Large intestine (tissue), 12 donors: ENCODE results near the gene NR0B1. TPM values are rescaled to one million over a fixed set of nuclear protein-coding genes. Genes with fewer than 3 reads are reported as not detected.
A peak's percentile ranks its signal among the peaks of the same experiment; 100 is the strongest.

Source experiments
- DNase-seq, 2 donors: peaks; one replicate each; pipeline versions ENCODE4 v3.0.0 to v3.0.0-alpha.2; 2013
- H3K27ac ChIP-seq: one replicate; pipeline ENCODE4 v1.5.1; 2013; ENCODE audit warnings: low read length
- H3K27me3 ChIP-seq: 2 replicates; pipeline ENCODE4 v1.6.1; 2013; ENCODE audit warnings: low read length; ENCODE audit not compliant: control insufficient read depth, insufficient read depth
- H3K36me3 ChIP-seq: 2 replicates; pipeline ENCODE4 v1.6.1; 2013; ENCODE audit warnings: low read length; ENCODE audit not compliant: control insufficient read depth, insufficient read depth
- H3K4me1 ChIP-seq: one replicate; pipeline ENCODE4 v1.6.1; 2013; ENCODE audit warnings: low read length; ENCODE audit not compliant: control insufficient read depth, insufficient read depth
- H3K4me3 ChIP-seq: one replicate; pipeline ENCODE4 v1.5.1; 2013; ENCODE audit warnings: low read length
- H3K9me3 ChIP-seq: one replicate; pipeline ENCODE4 v1.6.1; 2013; ENCODE audit warnings: mild to moderate bottlenecking, low read depth, low read length, moderate library complexity; ENCODE audit not compliant: control insufficient read depth
- WGBS: methylation state at CpG from one replicate; pipeline ENCODE4 v1.1.5; 2013; ENCODE audit warnings: low lambda C conversion rate; ENCODE audit not compliant: insufficient coverage; 5-methylcytosine and 5-hydroxymethylcytosine counted together
- long read RNA-seq, 11 donors: transcript quantifications; one replicate each; lab custom pipeline, GENCODE V29; 2026
- polyA plus RNA-seq: library from polyadenylated mRNA; unstranded; fragments of 120-200 nt; gene quantifications from one replicate; pipeline ENCODE4 v1.2.1, GENCODE V29; 2013

The NR0B1 gene
- 0.21 TPM for polyA plus RNA-seq
- long read RNA-seq, donor 1, result 0 reads
- long read RNA-seq, donor 2, result 0 reads
- long read RNA-seq, donor 3, result 0 reads
- long read RNA-seq, donor 4, result 0 reads
- long read RNA-seq, donor 5, partial matches to known transcripts, result 0 of 1 reads
- long read RNA-seq, donor 5, other reads (novel, unspliced or antisense), result 0 of 1 reads
- long read RNA-seq, donor 6, result 0 reads
- long read RNA-seq, donor 7, result 0 reads
- long read RNA-seq, donor 8, result 0 reads
- long read RNA-seq, donor 9, result 0 reads
- long read RNA-seq, donor 10, result 0 reads
- long read RNA-seq, donor 11, result 0 reads

DNA sequence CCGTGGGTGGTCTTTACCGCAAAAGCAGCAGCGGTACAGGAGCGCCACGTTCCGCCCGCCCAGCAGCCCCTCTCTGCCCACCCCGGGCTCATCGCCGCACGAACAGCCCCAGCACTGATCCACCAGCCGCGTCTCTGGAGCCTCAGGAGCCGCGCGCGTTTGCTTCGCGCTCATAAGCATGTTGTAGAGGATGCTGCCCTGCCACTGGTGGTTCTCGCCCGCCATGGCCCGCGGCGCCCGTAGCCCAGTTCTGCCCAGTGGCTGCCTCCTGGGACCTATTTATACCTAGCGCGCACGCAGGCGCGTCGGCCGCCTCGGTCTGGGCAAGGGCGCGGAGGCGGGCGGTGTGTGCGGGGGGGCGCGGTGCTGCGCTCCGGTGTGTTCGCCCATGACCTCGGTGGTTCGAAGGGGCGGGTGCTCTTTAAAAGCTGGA, at the start of gene NR0B1:
NR0B1 (minus strand) TSS at position 252 of the 433 bp plus-strand sequence; CDS start at position 225, 27 bp downstream.
- H3K4me3 ChIP-seq, result no peak within 1 kb of the TSS
- H3K36me3 ChIP-seq, result no peaks in the 10 kb centered on the region
- H3K27me3 ChIP-seq, result peaks cover 23% of the 10 kb centered on the region
- H3K9me3 ChIP-seq, result no peaks in the 10 kb centered on the region
- peak in 1 of 2 donors; percentile 2 for DNase-seq
- H3K4me1 ChIP-seq, result no peaks in the 10 kb centered on the region
- H3K27ac ChIP-seq, result no peak within 1 kb of the TSS
- no CpG with 5 or more reads among the region's 46 CpGs for WGBS

DNA sequence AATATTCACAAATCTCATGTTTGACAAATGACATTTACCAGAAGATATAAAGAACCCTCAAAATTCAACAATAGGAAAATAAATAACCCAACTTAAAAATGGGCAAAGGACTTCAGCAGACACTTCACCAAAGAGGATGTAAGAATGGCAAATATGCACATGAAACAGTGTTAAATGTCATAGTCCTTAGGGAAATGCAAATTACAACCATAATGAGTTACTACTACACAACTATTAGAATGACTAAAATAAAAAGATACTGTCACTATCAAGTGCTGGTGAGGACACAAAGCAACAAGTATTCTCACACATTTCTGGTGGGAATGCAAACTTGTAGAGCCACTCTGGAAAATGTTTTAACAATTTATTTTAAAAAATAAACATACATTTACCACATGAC, 40.8 kb upstream of the NR0B1 start:
- Histone ChIP-seq H3K36me3 (no peaks in the 10 kb centered on the region), H3K4me3 (no peak overlapping the region), H3K27ac (no peak overlapping the region), H3K27me3 (no peaks in the 10 kb centered on the region), H3K4me1 (no peaks in the 10 kb centered on the region), H3K9me3 (no peaks in the 10 kb centered on the region)
- no peak for DNase-seq

GRCh38 chrX:30343206-30343605, 34.0 kb upstream of the NR0B1 start:
- Histone ChIP-seq H3K4me3 (no peak overlapping the region), H3K4me1 (no peaks in the 10 kb centered on the region), H3K27ac (no peak overlapping the region), H3K36me3 (no peaks in the 10 kb centered on the region), H3K9me3 (no peaks in the 10 kb centered on the region), H3K27me3 (no peaks in the 10 kb centered on the region)
- WGBS, result no CpG with 5 or more reads among the region's 4 CpGs
- DNase-seq, result no peak

- Histone ChIP-seq H3K27ac (no peak overlapping the region), H3K9me3 (no peaks in the 10 kb centered on the region), H3K4me3 (no peak overlapping the region), H3K36me3 (no peaks in the 10 kb centered on the region), H3K27me3 (no peaks in the 10 kb centered on the region), H3K4me1 (no peaks in the 10 kb centered on the region)
- no peak for DNase-seq
- 100% methylated on average over 1 of the region's 7 CpGs for WGBS
These were observed 31.6 kb upstream of the NR0B1 start for GRCh38 chrX:30340753-30341152.

DNA sequence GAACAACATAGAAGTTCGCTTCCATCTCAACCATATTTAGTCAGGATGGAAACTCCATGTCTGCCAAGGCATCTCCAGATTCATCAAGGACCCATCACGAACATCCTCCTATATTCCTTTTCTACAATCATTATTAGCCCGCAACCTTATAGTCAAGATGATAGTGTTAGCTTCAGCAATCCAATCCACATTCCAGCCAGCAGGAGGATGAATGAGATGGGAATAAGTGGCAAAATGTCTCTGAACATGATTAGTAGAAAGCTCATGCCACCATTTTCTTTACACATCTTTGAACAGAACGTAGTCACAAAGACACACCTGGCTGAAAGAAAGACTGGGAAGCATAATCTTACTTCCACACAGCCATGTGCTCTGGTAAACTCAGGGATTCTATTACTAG, 18.6 kb upstream of the NR0B1 start:
- no peaks in the 10 kb centered on the region for H3K9me3 ChIP-seq

DNA sequence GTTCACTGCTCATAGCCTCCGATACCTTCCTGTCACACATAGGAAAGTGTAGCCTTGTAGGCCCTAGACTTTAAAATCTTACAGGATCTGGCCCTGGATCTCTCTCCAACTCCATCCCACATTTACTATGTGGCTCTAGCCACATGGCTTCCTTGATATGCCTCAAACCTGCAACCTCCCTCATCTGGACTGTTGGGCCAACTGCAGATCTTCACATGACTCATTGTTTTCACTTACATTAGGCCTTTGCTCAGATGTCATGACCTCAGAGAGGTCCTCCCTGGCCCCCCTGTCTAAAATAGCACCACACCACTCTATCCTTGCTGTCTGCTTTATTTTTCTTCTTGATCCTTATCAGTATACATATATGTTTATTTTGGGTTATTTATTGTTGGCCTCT, 8.1 kb upstream of the NR0B1 start:
- H3K4me1 ChIP-seq, result no peaks in the 10 kb centered on the region
- no peak overlapping the region for H3K4me3 ChIP-seq
- H3K27ac ChIP-seq, result no peak overlapping the region
- H3K9me3 ChIP-seq, result no peaks in the 10 kb centered on the region
- no peak for DNase-seq
- H3K27me3 ChIP-seq, result no peaks in the 10 kb centered on the region
- WGBS, result no CpG with 5 or more reads among the region's 1 CpG
- H3K36me3 ChIP-seq, result no peaks in the 10 kb centered on the region

More for the DNA sequence above, 18.6 kb upstream of the NR0B1 start:
- Histone ChIP-seq H3K27me3 (no peaks in the 10 kb centered on the region), H3K27ac (no peak overlapping the region), H3K4me1 (no peaks in the 10 kb centered on the region), H3K36me3 (no peaks in the 10 kb centered on the region), H3K4me3 (no peak overlapping the region)
- whole genome bisulfite sequencing, result no CpG with 5 or more reads among the region's 4 CpGs
- no peak for DNase-seq

DNA sequence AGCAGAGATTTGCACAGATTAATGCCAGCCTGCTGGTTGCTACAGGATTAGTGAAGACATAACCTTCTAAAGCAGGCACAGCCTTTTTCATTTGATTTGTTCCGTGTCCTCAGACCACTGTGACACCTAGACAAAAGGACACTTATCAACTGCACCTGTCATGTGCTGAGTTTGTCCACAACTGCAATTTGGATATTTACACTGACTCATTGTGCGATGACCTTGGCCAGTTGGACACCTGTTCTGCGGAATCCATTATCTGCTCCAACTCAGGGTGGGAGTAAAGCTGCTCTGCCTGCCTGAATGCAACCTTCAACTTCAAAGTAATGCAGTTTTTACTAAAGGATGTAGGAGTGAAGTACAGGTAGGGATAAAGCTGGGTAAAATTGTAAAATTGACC, 4.1 kb upstream of the NR0B1 start:
- Histone ChIP-seq H3K36me3 (no peaks in the 10 kb centered on the region), H3K27me3 (peaks cover 15% of the 10 kb centered on the region), H3K9me3 (no peaks in the 10 kb centered on the region), H3K4me3 (no peak overlapping the region), H3K4me1 (no peaks in the 10 kb centered on the region), H3K27ac (no peak overlapping the region)
- WGBS, result no CpG with 5 or more reads among the region's 3 CpGs
- peak in 1 of 2 donors; percentile 13 for DNase-seq

GRCh38 chrX:30312858-30313257, 3.7 kb upstream of the NR0B1 start:
- Histone ChIP-seq H3K27ac (no peak overlapping the region), H3K27me3 (peaks cover 19% of the 10 kb centered on the region), H3K9me3 (no peaks in the 10 kb centered on the region), H3K36me3 (no peaks in the 10 kb centered on the region), H3K4me3 (no peak overlapping the region), H3K4me1 (no peaks in the 10 kb centered on the region)
- no peak for DNase-seq
- 100% methylated on average over 1 of the region's 5 CpGs for WGBS

DNA sequence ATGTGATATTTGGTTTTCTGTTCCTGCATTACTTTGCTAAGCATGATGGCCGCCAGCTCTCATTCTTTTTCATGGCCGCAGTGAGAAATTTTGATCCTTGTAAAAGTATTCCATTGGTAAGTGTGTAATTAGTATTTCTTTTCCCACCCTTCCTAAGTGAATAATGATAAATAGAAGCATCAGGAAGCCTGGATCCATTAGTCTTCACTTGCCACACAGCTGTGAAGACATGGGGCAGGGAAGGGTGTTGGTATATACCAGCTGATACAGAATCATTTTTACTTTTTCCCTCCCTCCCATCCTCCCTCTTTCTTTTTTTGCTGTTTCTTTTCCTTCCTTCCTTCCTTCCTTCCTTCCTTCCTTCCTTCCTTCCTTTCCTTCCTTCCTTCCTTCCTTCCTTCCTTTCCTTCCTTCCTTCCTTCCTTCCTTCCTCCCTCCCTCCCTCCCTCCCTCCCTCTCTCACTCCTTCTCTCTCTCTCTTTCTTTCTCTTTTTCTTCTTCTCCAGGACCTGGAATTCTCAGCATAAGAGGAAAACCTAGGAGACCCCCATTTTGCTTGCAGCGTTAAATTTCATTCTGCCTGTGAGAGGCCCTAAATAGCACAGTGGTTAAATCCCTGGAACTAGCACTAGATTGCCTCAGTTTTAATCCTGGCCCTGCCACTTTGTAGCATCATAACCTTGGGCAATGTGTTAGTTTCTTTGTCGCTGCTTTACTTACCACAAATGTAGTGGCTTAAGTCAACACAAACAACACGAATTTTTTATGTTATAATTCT, 1.4 kb upstream of the NR0B1 start:
- H3K36me3 ChIP-seq, result no peaks in the 10 kb centered on the region
- no CpG with 5 or more reads among the region's 5 CpGs for WGBS

DNA sequence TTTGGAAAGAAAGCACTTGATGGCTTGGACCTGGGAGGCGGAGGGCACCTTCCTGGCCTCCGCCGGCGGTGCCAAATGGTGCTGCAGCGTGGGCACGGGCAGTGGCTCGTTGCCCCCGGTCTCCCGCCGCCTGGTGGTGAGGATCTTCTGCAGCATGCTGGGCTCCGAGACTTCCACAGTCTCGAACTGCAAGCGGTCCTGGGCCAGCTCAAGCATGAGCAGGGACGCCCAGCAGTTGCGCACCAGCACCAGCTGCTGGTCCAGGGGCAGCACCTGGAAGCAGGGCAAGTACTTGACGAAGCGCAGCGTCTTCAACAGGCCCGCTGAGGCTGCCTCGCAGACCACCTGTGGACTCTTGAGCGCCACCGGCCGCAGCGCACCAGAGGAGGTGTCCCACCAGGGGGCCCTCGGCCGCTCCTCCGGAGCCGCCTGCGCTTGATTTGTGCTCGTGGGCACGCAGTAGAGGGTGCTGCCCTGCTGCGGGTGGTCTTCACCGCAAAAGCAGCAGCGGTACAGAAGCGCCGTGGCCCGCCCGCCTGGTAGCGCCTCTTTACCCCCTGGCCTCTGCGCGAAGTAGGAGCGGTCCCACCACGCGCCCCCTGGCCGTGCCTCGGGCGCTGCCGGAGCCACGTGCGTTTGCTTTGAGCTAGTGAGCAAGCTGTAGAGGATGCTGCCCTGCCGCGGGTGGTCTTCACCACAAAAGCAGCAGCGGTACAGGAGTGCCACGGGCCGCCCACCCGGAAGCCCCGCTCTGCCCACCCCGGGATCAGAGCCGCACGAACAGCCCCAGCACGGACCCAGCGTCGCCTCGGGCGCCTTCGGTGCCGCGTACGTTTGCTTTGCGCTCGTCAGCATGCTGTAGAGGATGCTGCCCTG, 689 bp downstream of the NR0B1 start:
- Histone ChIP-seq H3K4me3 (no peak overlapping the region), H3K27ac (no peak overlapping the region), H3K4me1 (no peaks in the 10 kb centered on the region), H3K36me3 (no peaks in the 10 kb centered on the region), H3K27me3 (peaks cover 23% of the 10 kb centered on the region), H3K9me3 (no peaks in the 10 kb centered on the region)
- peak in 1 of 2 donors; percentile 4 for DNase-seq
- WGBS, result no CpG with 5 or more reads among the region's 71 CpGs

More for the DNA sequence above, 1.4 kb upstream of the NR0B1 start:
- H3K4me1 ChIP-seq, result no peaks in the 10 kb centered on the region
- no peak for DNase-seq
- H3K27me3 ChIP-seq, result peaks cover 23% of the 10 kb centered on the region
- no peaks in the 10 kb centered on the region for H3K9me3 ChIP-seq
- H3K27ac ChIP-seq, result no peak overlapping the region
- no peak overlapping the region for H3K4me3 ChIP-seq
